Right lobe of liver (tissue), 5 donors: ENCODE measurements around the gene ENTPD1. TPM values are rescaled to one million over a fixed set of nuclear protein-coding genes. Genes with fewer than 3 reads are reported as not detected.

Experiments
- total RNA-seq, 6 experiments: library from RNA; depleted of rRNA in 2 of 6; stranded (reverse); fragments of >200 nt in 2 of 6; fragmentation: NEBNext Ultra II Directional in 3 of 6; extraction: Animal tissue kit (Norgen Biotek cat#: 25700) in 3 of 6; gene quantifications; one replicate each; pipeline versions ENCODE4 v1.1.0 to v1.2.4, GENCODE V29; 2016 to 2023
- donor health status: DM: no; HTN: no; CAD: no.
- donor health status: DM: no; HTN: no; CAD: no.
- donor health status: DM: no; HTN: yes; CAD: no.
- donor health status: DM: no; HTN: yes; CAD: no.

Gene ENTPD1
- total RNA-seq, 6 experiments from 2014 or later, result 1.8 to 4.7 (median 3.6) TPM

Other genes starting within 250 kb of the ENTPD1 start
- gene SORBS1, start 194.8 kb upstream of the ENTPD1 start, total RNA-seq, result 10 to 100 TPM; 56.4 to 97.9 (median 76.5) TPM
- gene ALDH18A1, start 99.5 kb upstream of the ENTPD1 start, total RNA-seq, result 10 to 100 TPM; 28.4 to 41.2 (median 34.4) TPM
- 10 to 100 TPM; 15.5 to 24.3 (median 19.1) TPM for gene TCTN3, start 62.2 kb upstream of the ENTPD1 start, total RNA-seq
- gene CC2D2B, start 151.8 kb downstream of the ENTPD1 start, total RNA-seq, result under 1 TPM in 4 of 6 experiments, not detected in 2; 0.10 to 0.86 (median 0.27) TPM